Vagina (tissue), 2 donors: ENCODE data around the gene PRM1.

Source experiments
- POLR2A ChIP-seq, 2 donors: fragments of 450-650 bp; IDR thresholded peaks; one replicate each; pipeline ENCODE4 v1.6.1; 2017; ENCODE audit warnings: antibody characterized with exemption in 2 of 2, mild to moderate bottlenecking in 2 of 2, moderate library complexity in 2 of 2
- POLR2AphosphoS5 ChIP-seq, 2 donors: sonication (generic); formaldehyde crosslinking; IDR thresholded peaks; one replicate each; pipeline ENCODE4 v1.9.0; 2017; ENCODE audit warnings: antibody characterized with exemption in 2 of 2, mild to moderate bottlenecking in 2 of 2, low read depth in 1 of 2; ENCODE audit not compliant: insufficient read depth in 1 of 2
- TF ChIP-seq, protein P1 (sequence below), 3 experiments: fragments of 450-650 bp in 2 of 3; fragments of 200-600 bp in 1 of 3; sonication (generic) in 1 of 3; IDR thresholded peaks; one replicate each; pipeline ENCODE4 v1.5.1; 2017 to 2019; ENCODE audit warnings: antibody characterized with exemption in 3 of 3, mild to moderate bottlenecking in 2 of 3, moderate library complexity in 2 of 3

DNA sequence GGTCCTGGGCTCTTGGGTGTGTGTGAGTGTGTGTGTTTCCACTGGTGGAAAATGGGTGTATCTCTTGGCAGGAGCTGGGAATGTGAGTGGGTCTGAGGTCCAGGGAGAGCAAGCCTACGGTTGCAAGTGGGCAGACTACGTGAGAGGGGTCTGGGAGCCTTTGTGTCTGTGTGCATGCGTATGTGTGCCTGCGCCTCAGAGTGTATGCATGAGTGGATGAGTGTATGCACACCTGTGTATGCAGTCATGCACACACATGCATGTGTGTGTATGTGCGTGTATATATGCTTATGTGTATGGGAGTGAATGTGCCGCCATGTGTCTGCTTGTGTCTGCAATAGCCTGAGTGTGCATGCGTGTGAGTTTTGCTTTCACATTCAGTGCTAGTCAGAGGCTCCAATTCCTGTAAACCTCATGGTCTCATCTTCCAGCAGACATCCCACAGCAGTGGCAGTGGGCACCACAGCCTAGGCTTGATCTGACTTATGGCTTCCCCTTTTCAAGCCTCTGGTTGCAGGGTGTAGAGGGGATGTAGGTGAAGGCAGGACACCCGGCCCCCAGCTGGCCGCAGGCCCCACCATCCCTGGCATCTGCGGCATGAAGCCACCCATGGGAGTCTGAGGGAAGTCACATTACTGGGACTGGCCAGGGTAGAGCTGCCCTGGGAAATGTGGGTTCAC, 44.4 kb upstream of the PRM1 start:
- TF ChIP-seq, protein P1, sequence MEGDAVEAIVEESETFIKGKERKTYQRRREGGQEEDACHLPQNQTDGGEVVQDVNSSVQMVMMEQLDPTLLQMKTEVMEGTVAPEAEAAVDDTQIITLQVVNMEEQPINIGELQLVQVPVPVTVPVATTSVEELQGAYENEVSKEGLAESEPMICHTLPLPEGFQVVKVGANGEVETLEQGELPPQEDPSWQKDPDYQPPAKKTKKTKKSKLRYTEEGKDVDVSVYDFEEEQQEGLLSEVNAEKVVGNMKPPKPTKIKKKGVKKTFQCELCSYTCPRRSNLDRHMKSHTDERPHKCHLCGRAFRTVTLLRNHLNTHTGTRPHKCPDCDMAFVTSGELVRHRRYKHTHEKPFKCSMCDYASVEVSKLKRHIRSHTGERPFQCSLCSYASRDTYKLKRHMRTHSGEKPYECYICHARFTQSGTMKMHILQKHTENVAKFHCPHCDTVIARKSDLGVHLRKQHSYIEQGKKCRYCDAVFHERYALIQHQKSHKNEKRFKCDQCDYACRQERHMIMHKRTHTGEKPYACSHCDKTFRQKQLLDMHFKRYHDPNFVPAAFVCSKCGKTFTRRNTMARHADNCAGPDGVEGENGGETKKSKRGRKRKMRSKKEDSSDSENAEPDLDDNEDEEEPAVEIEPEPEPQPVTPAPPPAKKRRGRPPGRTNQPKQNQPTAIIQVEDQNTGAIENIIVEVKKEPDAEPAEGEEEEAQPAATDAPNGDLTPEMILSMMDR (IDR thresholded peaks at IDR 0.05): no peak
- no peak for TF ChIP-seq POLR2AphosphoS5 (IDR thresholded peaks at IDR 0.05; ENCODE audit: insufficient read depth in 1 of 2, low read depth in 1 of 2)
- TF ChIP-seq POLR2A (IDR thresholded peaks at IDR 0.05): no peak
